Tibial artery (tissue), 4 donors: ENCODE results near the gene KLHL29.

Experiments used
- DNase-seq, 2 donors: peaks; one replicate each; pipeline ENCODE4 v3.0.0-alpha.2; 2019
- H3K27ac ChIP-seq, 2 donors: fragments of 200-600 bp; sonication (generic) in 1 of 2; 1 replicate in 1 of 2; 2 replicates in 1 of 2; pipeline ENCODE4 v1.5.1; 2018 to 2019; ENCODE audit warnings: mild to moderate bottlenecking in 1 of 2
- H3K27me3 ChIP-seq, 2 donors: fragments of 200-600 bp; sonication (generic) in 1 of 2; one replicate each; pipeline versions ENCODE4 v1.5.1 to v1.6.0; 2016 to 2019
- H3K36me3 ChIP-seq, 3 donors: fragments of 200-600 bp; sonication (generic) in 2 of 3; one replicate each; pipeline ENCODE4 v1.5.1; 2016 to 2019; ENCODE audit warnings: mild to moderate bottlenecking in 2 of 3
- H3K4me1 ChIP-seq, 4 donors: fragments of 200-600 bp; sonication (generic) in 2 of 4; 1 replicate in 3 of 4; 2 replicates in 1 of 4; pipeline ENCODE4 v1.5.1; 2016 to 2019
- H3K4me3 ChIP-seq, 2 donors: fragments of 200-600 bp; sonication (generic) in 1 of 2; 1 replicate in 1 of 2; 2 replicates in 1 of 2; pipeline ENCODE4 v1.5.1; 2018 to 2019; ENCODE audit warnings: mild to moderate bottlenecking in 2 of 2
- H3K9me3 ChIP-seq, 3 donors: fragments of 200-600 bp; sonication (generic) in 1 of 3; one replicate each; pipeline ENCODE4 v1.5.1; 2016 to 2019
- intact Hi-C: fragments of 100-400 bp; cut with DNase I; formaldehyde crosslinking; loops from one replicate; pipeline ENCODE4 v1.15.0; 2023; ENCODE audit warnings: low total_unique reads
- TF ChIP-seq, protein P1 (sequence below), 2 experiments: fragments of 200-600 bp in 1 of 2; fragments of 450-650 bp in 1 of 2; IDR thresholded peaks; one replicate each; pipeline ENCODE4 v1.5.1; 2017 to 2019; ENCODE audit warnings: antibody characterized with exemption in 2 of 2, mild to moderate bottlenecking in 1 of 2, moderate library complexity in 1 of 2

KLHL29 gene

DNA sequence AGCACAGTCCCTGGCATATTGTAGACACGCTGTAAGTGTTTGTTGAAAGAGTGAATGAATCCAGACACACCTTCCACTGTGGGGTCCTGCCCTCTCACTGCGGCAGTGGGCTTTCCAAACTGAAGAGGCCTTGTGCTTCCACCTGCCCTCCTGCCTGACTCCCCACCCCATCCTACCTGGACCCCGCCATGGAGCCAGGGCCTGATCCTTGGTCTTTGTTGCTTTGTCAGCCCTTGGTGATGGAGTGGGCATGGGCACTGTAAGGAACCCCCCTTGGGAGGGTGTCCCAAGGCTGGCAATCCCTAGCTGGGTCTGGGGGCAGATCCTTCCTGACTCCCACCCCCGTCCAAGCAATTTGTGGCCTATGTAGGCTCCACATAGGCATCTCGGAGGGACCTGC lies 33.1 kb downstream of the KLHL29 start:
- TF ChIP-seq, protein P1, sequence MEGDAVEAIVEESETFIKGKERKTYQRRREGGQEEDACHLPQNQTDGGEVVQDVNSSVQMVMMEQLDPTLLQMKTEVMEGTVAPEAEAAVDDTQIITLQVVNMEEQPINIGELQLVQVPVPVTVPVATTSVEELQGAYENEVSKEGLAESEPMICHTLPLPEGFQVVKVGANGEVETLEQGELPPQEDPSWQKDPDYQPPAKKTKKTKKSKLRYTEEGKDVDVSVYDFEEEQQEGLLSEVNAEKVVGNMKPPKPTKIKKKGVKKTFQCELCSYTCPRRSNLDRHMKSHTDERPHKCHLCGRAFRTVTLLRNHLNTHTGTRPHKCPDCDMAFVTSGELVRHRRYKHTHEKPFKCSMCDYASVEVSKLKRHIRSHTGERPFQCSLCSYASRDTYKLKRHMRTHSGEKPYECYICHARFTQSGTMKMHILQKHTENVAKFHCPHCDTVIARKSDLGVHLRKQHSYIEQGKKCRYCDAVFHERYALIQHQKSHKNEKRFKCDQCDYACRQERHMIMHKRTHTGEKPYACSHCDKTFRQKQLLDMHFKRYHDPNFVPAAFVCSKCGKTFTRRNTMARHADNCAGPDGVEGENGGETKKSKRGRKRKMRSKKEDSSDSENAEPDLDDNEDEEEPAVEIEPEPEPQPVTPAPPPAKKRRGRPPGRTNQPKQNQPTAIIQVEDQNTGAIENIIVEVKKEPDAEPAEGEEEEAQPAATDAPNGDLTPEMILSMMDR (IDR thresholded peaks at IDR 0.05): no peak
- H3K27me3 ChIP-seq: no peaks in the 10 kb centered on the region
- H3K4me1 ChIP-seq: peaks cover 0 to 43% (median 9%) of the 10 kb centered on the region in 4 donors
- H3K9me3 ChIP-seq: no peaks in the 10 kb centered on the region
- H3K4me3 ChIP-seq: no peak overlapping the region
- peak in 1 of 2 donors; percentile 44 for DNase-seq
- H3K27ac ChIP-seq: no peak overlapping the region
- no peaks in the 10 kb centered on the region for H3K36me3 ChIP-seq
- intact Hi-C loops: no loop called here

DNA sequence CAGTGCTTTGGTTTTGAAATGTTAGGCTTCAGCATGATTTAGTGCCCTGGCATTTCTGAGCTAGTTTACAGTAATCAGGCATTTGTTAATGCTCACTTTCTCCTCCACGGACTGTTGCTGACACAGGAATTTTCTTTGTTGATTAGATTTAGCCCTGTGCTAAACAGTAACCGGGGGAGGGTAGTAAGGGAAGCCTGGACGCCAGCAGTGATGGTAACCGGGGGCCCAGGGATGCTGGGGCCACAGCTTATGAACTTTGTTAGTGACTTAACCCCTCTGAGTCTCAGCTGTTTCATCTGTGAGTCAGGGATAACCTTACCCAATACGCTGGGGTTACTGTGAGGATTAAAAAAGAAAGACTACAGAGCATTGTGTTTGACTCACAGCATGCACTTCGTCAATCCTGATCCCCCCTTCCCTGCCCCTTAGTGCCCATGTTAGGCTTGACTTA lies 33.5 kb downstream of the KLHL29 start:
- TF ChIP-seq, protein P1 (IDR thresholded peaks at IDR 0.05): no peak
- peaks cover 0 to 39% (median 6%) of the 10 kb centered on the region in 4 donors for H3K4me1 ChIP-seq
- no peaks in the 10 kb centered on the region for H3K9me3 ChIP-seq
- H3K27me3 ChIP-seq: no peaks in the 10 kb centered on the region
- no peaks in the 10 kb centered on the region for H3K36me3 ChIP-seq
- peak in 1 of 2 donors; percentile 38 for DNase-seq
- intact Hi-C loops: no loop called here
- H3K4me3 ChIP-seq: no peak overlapping the region
- peak overlapping the region in 1 of 2 donors; percentile 31 for H3K27ac ChIP-seq

GRCh38 chr2:23419171-23420090 lies 34.5 kb downstream of the KLHL29 start:
- H3K4me1 ChIP-seq: peaks cover 0 to 32% (median 4%) of the 10 kb centered on the region in 4 donors
- no peak overlapping the region for H3K4me3 ChIP-seq

GRCh38 chr2:23420091-23420839 lies 35.3 kb downstream of the KLHL29 start:
- Histone ChIP-seq H3K4me3 (no peak overlapping the region), H3K9me3 (no peaks in the 10 kb centered on the region), H3K27ac (no peak overlapping the region), H3K36me3 (no peaks in the 10 kb centered on the region), H3K4me1 (peaks cover 0 to 29% (median 5%) of the 10 kb centered on the region in 4 donors), H3K27me3 (no peaks in the 10 kb centered on the region)
- DNase-seq: no peak
- intact Hi-C loops: no loop called here
- TF ChIP-seq, protein P1 (IDR thresholded peaks at IDR 0.05): no peak

More at GRCh38 chr2:23419171-23420090, 34.5 kb downstream of the KLHL29 start:
- intact Hi-C loops: no loop called here
- DNase-seq: peak; percentile 54 to 64
- Histone ChIP-seq H3K27me3 (no peaks in the 10 kb centered on the region), H3K36me3 (no peaks in the 10 kb centered on the region), H3K27ac (peak overlapping the region in 1 of 2 donors; percentile 31), H3K9me3 (no peaks in the 10 kb centered on the region)
- TF ChIP-seq, protein P1 (IDR thresholded peaks at IDR 0.05): no peak

- intact Hi-C loops: no loop called here
- Histone ChIP-seq H3K4me3 (no peak overlapping the region), H3K4me1 (peaks cover 0 to 36% (median 12%) of the 10 kb centered on the region in 4 donors), H3K36me3 (no peaks in the 10 kb centered on the region), H3K27ac (no peak overlapping the region), H3K9me3 (no peaks in the 10 kb centered on the region), H3K27me3 (no peaks in the 10 kb centered on the region)
- TF ChIP-seq, protein P1 (IDR thresholded peaks at IDR 0.05): no peak
- DNase-seq: no peak
Observed at GRCh38 chr2:23420840-23421476, 36.0 kb downstream of the KLHL29 start.
